HUES64 (cell line): Measurements from ENCODE around the gene KCNA10.

Source experiments
- H3K27ac ChIP-seq: 2 replicates; pipeline ENCODE4 v1.7.0; 2013; ENCODE audit warnings: low read depth, low read length, inconsistent platforms
- H3K27me3 ChIP-seq: 2 replicates; pipeline ENCODE4 v1.6.1; 2013; ENCODE audit warnings: mild to moderate bottlenecking, low read length; ENCODE audit not compliant: insufficient read depth
- H3K36me3 ChIP-seq: 2 replicates; pipeline ENCODE4 v1.6.1; 2013; ENCODE audit warnings: mild to moderate bottlenecking, low read length; ENCODE audit not compliant: insufficient read depth
- H3K4me1 ChIP-seq: 2 replicates; pipeline ENCODE4 v1.6.1; 2013; ENCODE audit warnings: mild to moderate bottlenecking, low read length, moderate library complexity; ENCODE audit not compliant: insufficient read depth
- H3K4me3 ChIP-seq: 2 replicates; pipeline ENCODE4 v1.5.1; 2013; ENCODE audit warnings: mild to moderate bottlenecking, low read length, moderate library complexity
- H3K9ac ChIP-seq: 2 replicates; pipeline ENCODE4 v1.6.1; 2013; ENCODE audit warnings: mild to moderate bottlenecking, low read depth, low read length
- H3K9me3 ChIP-seq: 2 replicates; pipeline ENCODE4 v1.6.1; 2013; ENCODE audit warnings: low read depth, low read length; ENCODE audit not compliant: insufficient read depth
- WGBS: fragments of 150-250, 120-280 bp; methylation state at CpG from one replicate; pipeline ENCODE4 v1.1.7; 2013; ENCODE audit warnings: missing lambda C conversion rate; 5-methylcytosine and 5-hydroxymethylcytosine counted together

KCNA10 gene

GRCh38 chr1:110498270-110498669, 20.7 kb downstream of the KCNA10 start:
- H3K4me3 ChIP-seq, result no peak overlapping the region
- H3K4me1 ChIP-seq, result peaks cover 13% of the 10 kb centered on the region
- H3K9ac ChIP-seq, result no peak overlapping the region
- H3K27me3 ChIP-seq, result no peaks in the 10 kb centered on the region
- no peak overlapping the region for H3K27ac ChIP-seq
- no peaks in the 10 kb centered on the region for H3K9me3 ChIP-seq
- no peaks in the 10 kb centered on the region for H3K36me3 ChIP-seq
- 85% methylated on average over 6 of the region's 6 CpGs for WGBS

GRCh38 chr1:110495926-110496600, 22.9 kb downstream of the KCNA10 start:
- 31% methylated on average over 8 of the region's 8 CpGs for WGBS
- no peak overlapping the region for H3K9ac ChIP-seq
- no peak overlapping the region for H3K4me3 ChIP-seq
- no peaks in the 10 kb centered on the region for H3K36me3 ChIP-seq
- no peaks in the 10 kb centered on the region for H3K27me3 ChIP-seq
- no peak overlapping the region for H3K27ac ChIP-seq
- H3K4me1 ChIP-seq, result peaks cover 13% of the 10 kb centered on the region
- no peaks in the 10 kb centered on the region for H3K9me3 ChIP-seq

- H3K9ac ChIP-seq, result no peak overlapping the region
- H3K4me1 ChIP-seq, result peaks cover 13% of the 10 kb centered on the region
- no peaks in the 10 kb centered on the region for H3K9me3 ChIP-seq
- H3K27ac ChIP-seq, result no peak overlapping the region; the same call in 1 of the 2 replicates
- no peaks in the 10 kb centered on the region for H3K36me3 ChIP-seq
- H3K27me3 ChIP-seq, result no peaks in the 10 kb centered on the region
- no peak overlapping the region for H3K4me3 ChIP-seq
- WGBS, result 26% methylated on average over 21 of the region's 21 CpGs
Measured at GRCh38 chr1:110494522-110495406, 24.2 kb downstream of the KCNA10 start.

- 67% methylated on average over 5 of the region's 5 CpGs for WGBS
- H3K36me3 ChIP-seq, result no peaks in the 10 kb centered on the region
- no peak overlapping the region for H3K9ac ChIP-seq
- H3K9me3 ChIP-seq, result no peaks in the 10 kb centered on the region
- peaks cover 13% of the 10 kb centered on the region for H3K4me1 ChIP-seq
- H3K27me3 ChIP-seq, result no peaks in the 10 kb centered on the region
- no peak overlapping the region for H3K27ac ChIP-seq
- H3K4me3 ChIP-seq, result no peak overlapping the region
Measured at GRCh38 chr1:110494036-110494435, 24.9 kb downstream of the KCNA10 start.

GRCh38 chr1:110493059-110493699, 25.8 kb downstream of the KCNA10 start:
- no peak overlapping the region for H3K27ac ChIP-seq
- no peak overlapping the region for H3K4me3 ChIP-seq
- 91% methylated on average over 5 of the region's 5 CpGs for WGBS
- H3K9ac ChIP-seq, result no peak overlapping the region
- H3K27me3 ChIP-seq, result no peaks in the 10 kb centered on the region
- no peaks in the 10 kb centered on the region for H3K36me3 ChIP-seq
- peaks cover 13% of the 10 kb centered on the region for H3K4me1 ChIP-seq
- no peaks in the 10 kb centered on the region for H3K9me3 ChIP-seq

GRCh38 chr1:110492573-110492972, 26.4 kb downstream of the KCNA10 start:
- no peak overlapping the region for H3K27ac ChIP-seq
- H3K27me3 ChIP-seq, result no peaks in the 10 kb centered on the region
- H3K4me3 ChIP-seq, result no peak overlapping the region
- H3K4me1 ChIP-seq, result peaks cover 13% of the 10 kb centered on the region
- H3K9me3 ChIP-seq, result no peaks in the 10 kb centered on the region
- H3K36me3 ChIP-seq, result no peaks in the 10 kb centered on the region
- 90% methylated on average over 7 of the region's 7 CpGs for WGBS
- H3K9ac ChIP-seq, result no peak overlapping the region

GRCh38 chr1:110490791-110491451, 28.1 kb downstream of the KCNA10 start:
- H3K36me3 ChIP-seq, result no peaks in the 10 kb centered on the region
- no peak overlapping the region for H3K9ac ChIP-seq
- H3K4me3 ChIP-seq, result no peak overlapping the region
- H3K9me3 ChIP-seq, result no peaks in the 10 kb centered on the region
- H3K4me1 ChIP-seq, result peaks cover 13% of the 10 kb centered on the region
- no peaks in the 10 kb centered on the region for H3K27me3 ChIP-seq
- 90% methylated on average over 11 of the region's 11 CpGs for WGBS
- H3K27ac ChIP-seq, result no peak overlapping the region

GRCh38 chr1:110489973-110490542, 28.9 kb downstream of the KCNA10 start:
- Histone ChIP-seq H3K9me3 (no peaks in the 10 kb centered on the region), H3K27me3 (no peaks in the 10 kb centered on the region), H3K36me3 (no peaks in the 10 kb centered on the region), H3K27ac (no peak overlapping the region), H3K9ac (no peak overlapping the region), H3K4me3 (no peak overlapping the region), H3K4me1 (peaks cover 9% of the 10 kb centered on the region)
- WGBS, result 86% methylated on average over 13 of the region's 14 CpGs

- H3K9me3 ChIP-seq, result no peaks in the 10 kb centered on the region
- H3K27me3 ChIP-seq, result no peaks in the 10 kb centered on the region
- H3K27ac ChIP-seq, result no peak overlapping the region
- no peak overlapping the region for H3K4me3 ChIP-seq
- WGBS, result 95% methylated on average over 15 of the region's 15 CpGs
- H3K9ac ChIP-seq, result no peak overlapping the region
- H3K36me3 ChIP-seq, result no peaks in the 10 kb centered on the region
- H3K4me1 ChIP-seq, result peaks cover 3% of the 10 kb centered on the region
Measured at GRCh38 chr1:110489406-110489805, 29.6 kb downstream of the KCNA10 start.

GRCh38 chr1:110488867-110489266, 30.1 kb downstream of the KCNA10 start:
- Histone ChIP-seq H3K27ac (no peak overlapping the region), H3K36me3 (no peaks in the 10 kb centered on the region), H3K27me3 (no peaks in the 10 kb centered on the region), H3K9ac (no peak overlapping the region), H3K9me3 (no peaks in the 10 kb centered on the region), H3K4me1 (no peaks in the 10 kb centered on the region; the same call in 1 of the 2 replicates), H3K4me3 (no peak overlapping the region)
- 63% methylated on average over 3 of the region's 3 CpGs for WGBS
